Vagina (tissue), 2 donors: ENCODE measurements around the gene HCRT. TPM values are rescaled to one million over a fixed set of nuclear protein-coding genes. Genes with fewer than 3 reads are reported as not detected.
"Not testable (repeated sequence)": the region's sequence is repeated elsewhere in the genome, so short reads cannot be mapped to it uniquely, and the experiment has no call there.

Experiments
- DNase-seq, 2 donors: peaks; one replicate each; pipeline ENCODE4 v3.0.0-alpha.2; 2017; ENCODE audit errors: extremely low spot score in 2 of 2
- H3K27ac ChIP-seq: fragments of 200-600 bp; sonication (generic); one replicate; pipeline ENCODE4 v1.5.1; 2019
- H3K27me3 ChIP-seq: fragments of 200-600 bp; sonication (generic); one replicate; pipeline ENCODE4 v1.5.1; 2019
- H3K36me3 ChIP-seq, 2 donors: fragments of 200-600 bp; sonication (generic); one replicate each; pipeline ENCODE4 v1.5.1; 2017 to 2019
- H3K4me1 ChIP-seq: fragments of 200-600 bp; sonication (generic); one replicate; pipeline ENCODE4 v1.5.1; 2019
- H3K4me3 ChIP-seq, 2 donors: fragments of 200-600 bp; sonication (generic); 1 replicate in 1 of 2; 2 replicates in 1 of 2; pipeline ENCODE4 v1.5.1; 2016 to 2019
- H3K9me3 ChIP-seq: fragments of 200-600 bp; sonication (generic); one replicate; pipeline ENCODE4 v1.5.1; 2019
- POLR2A ChIP-seq, 2 donors: fragments of 450-650 bp; IDR thresholded peaks; one replicate each; pipeline ENCODE4 v1.6.1; 2017; ENCODE audit warnings: antibody characterized with exemption in 2 of 2, mild to moderate bottlenecking in 2 of 2, moderate library complexity in 2 of 2
- POLR2AphosphoS5 ChIP-seq, 2 donors: sonication (generic); formaldehyde crosslinking; IDR thresholded peaks; one replicate each; pipeline ENCODE4 v1.9.0; 2017; ENCODE audit warnings: antibody characterized with exemption in 2 of 2, mild to moderate bottlenecking in 2 of 2, low read depth in 1 of 2; ENCODE audit not compliant: insufficient read depth in 1 of 2
- intact Hi-C: fragments of 100-400 bp; cut with DNase I; formaldehyde crosslinking; loops from one replicate; pipeline ENCODE4 v1.15.1; 2023
- total RNA-seq: library from RNA; depleted of rRNA; stranded (reverse); fragments of >200 nt; gene quantifications from one replicate; pipeline ENCODE4 v1.2.3, GENCODE V29; 2016
- TF ChIP-seq, protein P1 (sequence below), 3 experiments: fragments of 450-650 bp in 2 of 3; fragments of 200-600 bp in 1 of 3; sonication (generic) in 1 of 3; IDR thresholded peaks; one replicate each; pipeline ENCODE4 v1.5.1; 2017 to 2019; ENCODE audit warnings: antibody characterized with exemption in 3 of 3, mild to moderate bottlenecking in 2 of 3, moderate library complexity in 2 of 3

Gene HCRT
- total RNA-seq, 1 donor from 2014 or later, result not detected

- intact Hi-C loops, result no loop called here
- TF ChIP-seq POLR2AphosphoS5 (IDR thresholded peaks at IDR 0.05; ENCODE audit: insufficient read depth in 1 of 2, low read depth in 1 of 2) (no peak), POLR2A (IDR thresholded peaks at IDR 0.05) (no peak)
- TF ChIP-seq, protein P1, sequence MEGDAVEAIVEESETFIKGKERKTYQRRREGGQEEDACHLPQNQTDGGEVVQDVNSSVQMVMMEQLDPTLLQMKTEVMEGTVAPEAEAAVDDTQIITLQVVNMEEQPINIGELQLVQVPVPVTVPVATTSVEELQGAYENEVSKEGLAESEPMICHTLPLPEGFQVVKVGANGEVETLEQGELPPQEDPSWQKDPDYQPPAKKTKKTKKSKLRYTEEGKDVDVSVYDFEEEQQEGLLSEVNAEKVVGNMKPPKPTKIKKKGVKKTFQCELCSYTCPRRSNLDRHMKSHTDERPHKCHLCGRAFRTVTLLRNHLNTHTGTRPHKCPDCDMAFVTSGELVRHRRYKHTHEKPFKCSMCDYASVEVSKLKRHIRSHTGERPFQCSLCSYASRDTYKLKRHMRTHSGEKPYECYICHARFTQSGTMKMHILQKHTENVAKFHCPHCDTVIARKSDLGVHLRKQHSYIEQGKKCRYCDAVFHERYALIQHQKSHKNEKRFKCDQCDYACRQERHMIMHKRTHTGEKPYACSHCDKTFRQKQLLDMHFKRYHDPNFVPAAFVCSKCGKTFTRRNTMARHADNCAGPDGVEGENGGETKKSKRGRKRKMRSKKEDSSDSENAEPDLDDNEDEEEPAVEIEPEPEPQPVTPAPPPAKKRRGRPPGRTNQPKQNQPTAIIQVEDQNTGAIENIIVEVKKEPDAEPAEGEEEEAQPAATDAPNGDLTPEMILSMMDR (IDR thresholded peaks at IDR 0.05), result no peak
- Histone ChIP-seq H3K9me3 (no peaks in the 10 kb centered on the region), H3K27me3 (no peaks in the 10 kb centered on the region), H3K4me3 (peak overlapping the region; percentile 96 to 97), H3K4me1 (peaks cover 41% of the 10 kb centered on the region), H3K36me3 (no peaks in the 10 kb centered on the region), H3K27ac (peak overlapping the region; percentile 70)
- no peak for DNase-seq
These were observed 31.1 kb downstream of the HCRT start for GRCh38 chr17:42153919-42154742.

- intact Hi-C loops, result no loop called here
- Histone ChIP-seq H3K9me3 (no peaks in the 10 kb centered on the region), H3K27me3 (no peaks in the 10 kb centered on the region), H3K27ac (no peak overlapping the region), H3K4me1 (peaks cover 14% of the 10 kb centered on the region), H3K36me3 (peaks cover 0 to 6% of the 10 kb centered on the region in 2 donors), H3K4me3 (no peak overlapping the region)
- no peak for DNase-seq
- TF ChIP-seq, protein P1 (IDR thresholded peaks at IDR 0.05), result no peak
- TF ChIP-seq POLR2A (IDR thresholded peaks at IDR 0.05), result no peak
- TF ChIP-seq POLR2AphosphoS5 (IDR thresholded peaks at IDR 0.05; ENCODE audit: insufficient read depth in 1 of 2, low read depth in 1 of 2), result no peak
These were observed 38.2 kb downstream of the HCRT start for GRCh38 chr17:42146911-42147607.

GRCh38 chr17:42143138-42143537 lies 42.1 kb downstream of the HCRT start:
- H3K9me3 ChIP-seq, DNase-seq, H3K36me3 ChIP-seq, H3K27me3 ChIP-seq, H3K27ac ChIP-seq, H3K4me3 ChIP-seq, intact Hi-C loops: not testable (repeated sequence)
- H3K4me1 ChIP-seq, result peaks cover 22% of the 10 kb centered on the region

DNA sequence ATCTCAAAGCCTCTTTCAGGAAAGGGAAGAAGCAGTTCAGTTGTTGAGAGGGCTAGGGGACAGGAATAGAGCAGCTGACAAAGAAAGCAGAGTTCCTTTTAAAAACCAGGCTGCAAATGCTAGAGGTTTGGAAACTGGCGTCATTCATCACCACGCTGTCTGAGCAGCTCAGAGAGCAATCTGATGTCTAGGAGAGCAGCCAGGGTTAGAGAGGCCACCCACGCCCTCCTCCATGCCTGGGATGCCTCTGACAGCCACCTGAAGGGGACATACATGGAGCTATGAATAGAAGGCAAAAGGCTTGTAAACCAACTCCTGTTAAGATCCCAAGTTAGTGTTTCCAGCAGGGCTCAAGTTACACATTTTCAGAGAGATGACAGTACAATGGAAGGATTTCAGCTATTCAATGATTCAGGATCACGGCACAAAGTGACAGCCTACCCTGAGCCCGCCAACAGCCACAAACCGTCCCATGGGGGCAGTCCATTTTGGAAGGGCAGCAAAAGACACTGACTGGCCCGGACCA lies 42.8 kb downstream of the HCRT start:
- Histone ChIP-seq H3K36me3 (peaks cover 0 to 6% of the 10 kb centered on the region in 2 donors), H3K4me1 (peaks cover 22% of the 10 kb centered on the region)
- no peak for TF ChIP-seq POLR2A (IDR thresholded peaks at IDR 0.05)
- TF ChIP-seq POLR2AphosphoS5 (IDR thresholded peaks at IDR 0.05; ENCODE audit: insufficient read depth in 1 of 2, low read depth in 1 of 2), result no peak
- TF ChIP-seq, protein P1 (IDR thresholded peaks at IDR 0.05), result no peak

GRCh38 chr17:42141382-42141781 lies 43.9 kb downstream of the HCRT start:
- no peak for DNase-seq
- no peak overlapping the region for H3K27ac ChIP-seq
- H3K36me3 ChIP-seq, result peaks cover 0 to 6% of the 10 kb centered on the region in 2 donors
- no peak overlapping the region for H3K4me3 ChIP-seq
- intact Hi-C loops, result no loop called here
- peaks cover 25% of the 10 kb centered on the region for H3K4me1 ChIP-seq
- no peaks in the 10 kb centered on the region for H3K27me3 ChIP-seq
- H3K9me3 ChIP-seq, result no peaks in the 10 kb centered on the region
- TF ChIP-seq, protein P1 (IDR thresholded peaks at IDR 0.05), result no peak
- no peak for TF ChIP-seq POLR2A (IDR thresholded peaks at IDR 0.05)
- TF ChIP-seq POLR2AphosphoS5 (IDR thresholded peaks at IDR 0.05; ENCODE audit: insufficient read depth in 1 of 2, low read depth in 1 of 2), result no peak

More for the DNA sequence above, 42.8 kb downstream of the HCRT start:
- intact Hi-C loops, result no loop called here
- Histone ChIP-seq H3K27ac (no peak overlapping the region), H3K27me3 (no peaks in the 10 kb centered on the region), H3K9me3 (no peaks in the 10 kb centered on the region), H3K4me3 (no peak overlapping the region)
- DNase-seq, result no peak

DNA sequence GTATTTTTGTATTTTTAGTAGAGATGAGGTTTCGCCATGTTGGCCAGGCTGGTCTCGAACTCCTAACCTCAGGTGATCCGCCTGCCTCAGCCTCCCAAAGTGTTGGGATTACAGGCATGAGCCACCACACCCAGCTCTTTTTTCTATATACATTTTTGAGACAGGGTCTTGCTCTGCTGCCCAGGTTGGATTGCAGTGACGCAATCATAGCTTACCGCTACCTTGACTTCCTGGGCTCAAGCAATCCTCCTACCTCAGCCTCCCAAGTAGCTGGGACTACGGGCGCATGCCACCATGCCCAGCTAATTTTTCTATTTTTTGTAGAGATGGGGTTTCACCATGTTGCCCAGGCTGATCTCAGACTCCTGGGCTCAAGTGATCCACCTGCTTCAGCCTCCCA lies 44.6 kb downstream of the HCRT start:
- H3K36me3 ChIP-seq, result not testable (repeated sequence)
- peaks cover 32% of the 10 kb centered on the region for H3K4me1 ChIP-seq

More for the DNA sequence above, 44.6 kb downstream of the HCRT start:
- H3K27ac ChIP-seq, H3K27me3 ChIP-seq, intact Hi-C loops, H3K4me3 ChIP-seq, H3K9me3 ChIP-seq, DNase-seq: not testable (repeated sequence)
